Fibroblast of the aortic adventitia (primary cell): ENCODE measurements around the gene SNX3. TPM values are rescaled to one million over a fixed set of nuclear protein-coding genes. Genes with fewer than 3 reads are reported as not detected.

Experiments used
- DNase-seq: peaks from one replicate; pipeline ENCODE4 v3.0.0-alpha.2; 2010; ENCODE audit warnings: low read depth
- H3K4me3 ChIP-seq: 2 replicates; pipeline ENCODE4 v1.5.1; 2011; ENCODE audit warnings: low read depth, mild to moderate bottlenecking, control low read depth, low read length, moderate library complexity
- CTCF ChIP-seq: IDR thresholded peaks from 2 replicates; pipeline ENCODE4 v1.5.1; 2011; ENCODE audit warnings: mild to moderate bottlenecking, low read length, control low read depth, inconsistent platforms; ENCODE audit not compliant: insufficient read depth
- total RNA-seq: library from RNA; depleted of rRNA; stranded (reverse); fragments of >200 nt; gene quantifications from 2 replicates; pipeline ENCODE4 v1.2.3, GENCODE V29; 2012; ENCODE audit warnings: low replicate concordance

The SNX3 gene
- total RNA-seq, 1 donor, result 266 TPM

DNA sequence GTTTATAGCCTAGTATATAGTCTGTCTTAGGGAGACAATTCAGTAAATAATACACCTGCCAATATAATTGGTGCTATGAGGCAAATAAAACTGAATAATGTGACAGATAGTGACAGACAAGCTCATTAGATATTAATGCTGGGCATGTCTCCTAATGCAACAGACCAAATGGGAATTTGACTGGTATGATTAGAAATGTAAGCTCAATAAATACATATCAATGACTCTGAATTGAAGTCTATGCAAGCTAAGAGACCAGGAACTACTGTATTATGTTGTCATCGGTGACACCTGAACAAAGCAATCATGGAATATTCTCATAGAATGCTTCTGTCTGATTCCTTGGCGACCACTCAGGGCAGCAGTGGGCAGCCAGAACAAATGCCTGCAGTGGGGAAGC is 2.5 kb upstream of the SNX3 start:
- no peak for DNase-seq
- TF ChIP-seq CTCF, result no peak
- no peak overlapping the region for H3K4me3 ChIP-seq

- peak; percentile 65 for DNase-seq
- peak overlapping the region; percentile 86 for H3K4me3 ChIP-seq
- no peak for TF ChIP-seq CTCF
Measured at GRCh38 chr6:108260126-108260808, 573 bp downstream of the SNX3 start.

- H3K4me3 ChIP-seq, result no peak overlapping the region
- no peak for DNase-seq
- TF ChIP-seq CTCF, result no peak
Measured at GRCh38 chr6:108254433-108255410, 6.1 kb downstream of the SNX3 start.

- no peak for TF ChIP-seq CTCF
- H3K4me3 ChIP-seq, result no peak overlapping the region
- DNase-seq, result peak; percentile 57
Measured at GRCh38 chr6:108253241-108253640, 7.6 kb downstream of the SNX3 start.

DNA sequence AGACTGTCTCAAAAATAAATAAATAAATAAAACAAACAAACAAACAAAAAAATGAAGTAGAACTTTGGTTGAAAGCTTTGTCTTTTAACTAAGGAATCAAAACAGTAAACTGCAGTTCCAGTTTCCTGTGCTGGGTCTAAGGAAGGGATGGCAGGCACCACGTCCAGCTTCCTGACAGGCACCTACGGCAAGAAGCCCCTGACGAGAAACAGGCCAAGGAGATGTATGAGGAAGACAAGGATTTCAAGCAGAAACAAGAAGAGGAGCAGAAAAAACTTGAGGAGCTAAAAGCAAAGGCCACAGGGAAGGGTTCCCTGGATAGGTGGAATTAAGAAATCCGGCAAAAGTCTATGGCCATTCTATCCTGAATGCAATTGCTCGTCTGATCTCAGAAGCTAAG is 8.8 kb downstream of the SNX3 start:
- no peak for DNase-seq
- no peak overlapping the region for H3K4me3 ChIP-seq
- TF ChIP-seq CTCF, result no peak

GRCh38 chr6:108251252-108251651 is 9.6 kb downstream of the SNX3 start:
- DNase-seq, result no peak
- no peak for TF ChIP-seq CTCF
- H3K4me3 ChIP-seq, result no peak overlapping the region
